ENCODE results near the gene DHH. TPM values are rescaled to one million over a fixed set of nuclear protein-coding genes. Genes with fewer than 3 reads are reported as not detected.

Gene DHH
- total and polyA plus RNA-seq, 9 of the 15 experiments (the other 6 are each of a cell fraction or from before 2014, with no cell fraction given): 0.07 to 2.6 (median 0.54) TPM

DNA sequence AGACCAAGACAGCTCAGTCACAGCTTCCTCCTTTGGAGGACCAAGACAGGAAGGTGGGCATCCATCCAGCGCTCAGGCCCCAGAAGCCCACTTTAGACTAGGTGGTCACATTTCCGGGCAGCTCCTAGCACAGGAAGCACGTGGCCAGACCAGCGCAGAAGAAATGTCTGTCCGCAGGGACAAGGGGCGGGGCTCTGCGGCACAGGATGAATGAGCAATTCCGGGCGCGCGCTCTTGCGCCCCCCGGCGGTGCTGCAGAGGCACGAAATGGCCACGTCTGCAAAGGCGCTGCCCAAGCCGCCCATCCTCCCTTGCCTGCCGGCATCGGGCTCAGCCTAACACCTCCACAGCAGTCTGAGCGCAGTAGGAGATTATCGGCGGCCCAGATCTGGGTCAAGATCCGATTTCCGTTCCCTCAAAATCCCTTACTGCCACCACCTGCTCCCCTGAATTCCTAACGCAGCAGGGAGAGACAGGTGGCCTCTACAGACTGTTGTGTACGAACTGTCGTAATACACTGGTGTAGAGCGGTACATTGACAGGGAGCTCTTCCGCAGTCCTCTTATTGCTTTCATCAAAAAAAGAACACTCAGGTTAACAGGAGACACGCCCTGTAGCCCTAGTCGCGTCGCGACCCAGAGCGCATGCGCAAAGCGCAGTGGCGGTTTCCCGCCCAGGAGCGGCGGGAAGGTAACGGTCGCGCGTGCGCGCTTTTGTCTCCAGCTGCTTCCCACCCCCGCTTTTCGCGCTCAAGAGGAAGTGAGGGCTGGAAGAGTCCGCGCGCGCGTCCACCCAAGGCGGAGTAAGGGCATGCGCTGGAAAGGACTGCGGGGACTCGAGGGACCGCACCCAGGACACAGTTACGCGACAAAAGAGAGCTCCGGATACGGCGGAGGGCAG lies 35.8 kb upstream of the DHH start (continued):
- TF ChIP-seq XRCC4 (IDR thresholded peaks at IDR 0.05; ENCODE audit: extremely low read depth, insufficient read depth, insufficient read length) (no peak), CAMTA2 (CRISPR knock-in tag; conservative IDR thresholded peaks at IDR 0.05) (no peak), FOXA1 (IDR thresholded peaks at IDR 0.05; ENCODE audit: borderline replicate concordance) (no peak), HDAC2 (IDR thresholded peaks at IDR 0.05) (peak; percentile 91; the same call in 1 of the 2 replicates), SAFB (IDR thresholded peaks at IDR 0.05; ENCODE audit: borderline replicate concordance, low read depth, low read length) (peak; percentile 34; the same call in 1 of the 2 replicates), NFATC3 (IDR thresholded peaks at IDR 0.05) (no peak; the same call in 1 of the 2 replicates), HNRNPK (IDR thresholded peaks at IDR 0.05; ENCODE audit: low read depth, low read length, poor library complexity, severe bottlenecking) (no peak), MTA1 (IDR thresholded peaks at IDR 0.05; ENCODE audit: borderline replicate concordance) (no peak), GABPB2 (CRISPR knock-in tag; conservative IDR thresholded peaks at IDR 0.05) (no peak), IRF2 (CRISPR knock-in tag; IDR thresholded peaks at IDR 0.05) (no peak), RFX1 (IDR thresholded peaks at IDR 0.05) (no peak), RB1 (IDR thresholded peaks at IDR 0.05; ENCODE audit: low read depth) (peak; percentile 99), ZNF175 (CRISPR knock-in tag; IDR thresholded peaks at IDR 0.05; ENCODE audit: low read depth) (no peak; the same call in 1 of the 2 replicates)
- TF ChIP-seq, protein P1, sequence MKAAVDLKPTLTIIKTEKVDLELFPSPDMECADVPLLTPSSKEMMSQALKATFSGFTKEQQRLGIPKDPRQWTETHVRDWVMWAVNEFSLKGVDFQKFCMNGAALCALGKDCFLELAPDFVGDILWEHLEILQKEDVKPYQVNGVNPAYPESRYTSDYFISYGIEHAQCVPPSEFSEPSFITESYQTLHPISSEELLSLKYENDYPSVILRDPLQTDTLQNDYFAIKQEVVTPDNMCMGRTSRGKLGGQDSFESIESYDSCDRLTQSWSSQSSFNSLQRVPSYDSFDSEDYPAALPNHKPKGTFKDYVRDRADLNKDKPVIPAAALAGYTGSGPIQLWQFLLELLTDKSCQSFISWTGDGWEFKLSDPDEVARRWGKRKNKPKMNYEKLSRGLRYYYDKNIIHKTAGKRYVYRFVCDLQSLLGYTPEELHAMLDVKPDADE (conservative IDR thresholded peaks at IDR 0.05; ENCODE audit: control insufficient read depth, low read depth, low read length): peak; percentile 87; the same call in 1 of the 2 replicates
- TF ChIP-seq, protein P2, sequence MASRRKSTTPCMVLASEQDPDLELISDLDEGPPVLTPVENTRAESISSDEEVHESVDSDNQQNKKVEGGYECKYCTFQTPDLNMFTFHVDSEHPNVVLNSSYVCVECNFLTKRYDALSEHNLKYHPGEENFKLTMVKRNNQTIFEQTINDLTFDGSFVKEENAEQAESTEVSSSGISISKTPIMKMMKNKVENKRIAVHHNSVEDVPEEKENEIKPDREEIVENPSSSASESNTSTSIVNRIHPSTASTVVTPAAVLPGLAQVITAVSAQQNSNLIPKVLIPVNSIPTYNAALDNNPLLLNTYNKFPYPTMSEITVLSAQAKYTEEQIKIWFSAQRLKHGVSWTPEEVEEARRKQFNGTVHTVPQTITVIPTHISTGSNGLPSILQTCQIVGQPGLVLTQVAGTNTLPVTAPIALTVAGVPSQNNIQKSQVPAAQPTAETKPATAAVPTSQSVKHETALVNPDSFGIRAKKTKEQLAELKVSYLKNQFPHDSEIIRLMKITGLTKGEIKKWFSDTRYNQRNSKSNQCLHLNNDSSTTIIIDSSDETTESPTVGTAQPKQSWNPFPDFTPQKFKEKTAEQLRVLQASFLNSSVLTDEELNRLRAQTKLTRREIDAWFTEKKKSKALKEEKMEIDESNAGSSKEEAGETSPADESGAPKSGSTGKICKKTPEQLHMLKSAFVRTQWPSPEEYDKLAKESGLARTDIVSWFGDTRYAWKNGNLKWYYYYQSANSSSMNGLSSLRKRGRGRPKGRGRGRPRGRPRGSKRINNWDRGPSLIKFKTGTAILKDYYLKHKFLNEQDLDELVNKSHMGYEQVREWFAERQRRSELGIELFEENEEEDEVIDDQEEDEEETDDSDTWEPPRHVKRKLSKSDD (conservative IDR thresholded peaks at IDR 0.05; ENCODE audit: low read length): peak; percentile 83
- TF ChIP-seq, protein P3, sequence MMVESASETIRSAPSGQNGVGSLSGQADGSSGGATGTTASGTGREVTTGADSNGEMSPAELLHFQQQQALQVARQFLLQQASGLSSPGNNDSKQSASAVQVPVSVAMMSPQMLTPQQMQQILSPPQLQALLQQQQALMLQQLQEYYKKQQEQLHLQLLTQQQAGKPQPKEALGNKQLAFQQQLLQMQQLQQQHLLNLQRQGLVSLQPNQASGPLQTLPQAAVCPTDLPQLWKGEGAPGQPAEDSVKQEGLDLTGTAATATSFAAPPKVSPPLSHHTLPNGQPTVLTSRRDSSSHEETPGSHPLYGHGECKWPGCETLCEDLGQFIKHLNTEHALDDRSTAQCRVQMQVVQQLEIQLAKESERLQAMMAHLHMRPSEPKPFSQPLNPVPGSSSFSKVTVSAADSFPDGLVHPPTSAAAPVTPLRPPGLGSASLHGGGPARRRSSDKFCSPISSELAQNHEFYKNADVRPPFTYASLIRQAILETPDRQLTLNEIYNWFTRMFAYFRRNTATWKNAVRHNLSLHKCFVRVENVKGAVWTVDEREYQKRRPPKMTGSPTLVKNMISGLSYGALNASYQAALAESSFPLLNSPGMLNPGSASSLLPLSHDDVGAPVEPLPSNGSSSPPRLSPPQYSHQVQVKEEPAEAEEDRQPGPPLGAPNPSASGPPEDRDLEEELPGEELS (CRISPR knock-in tag; IDR thresholded peaks at IDR 0.05; ENCODE audit: borderline replicate concordance): no peak
- TF ChIP-seq, protein P4, sequence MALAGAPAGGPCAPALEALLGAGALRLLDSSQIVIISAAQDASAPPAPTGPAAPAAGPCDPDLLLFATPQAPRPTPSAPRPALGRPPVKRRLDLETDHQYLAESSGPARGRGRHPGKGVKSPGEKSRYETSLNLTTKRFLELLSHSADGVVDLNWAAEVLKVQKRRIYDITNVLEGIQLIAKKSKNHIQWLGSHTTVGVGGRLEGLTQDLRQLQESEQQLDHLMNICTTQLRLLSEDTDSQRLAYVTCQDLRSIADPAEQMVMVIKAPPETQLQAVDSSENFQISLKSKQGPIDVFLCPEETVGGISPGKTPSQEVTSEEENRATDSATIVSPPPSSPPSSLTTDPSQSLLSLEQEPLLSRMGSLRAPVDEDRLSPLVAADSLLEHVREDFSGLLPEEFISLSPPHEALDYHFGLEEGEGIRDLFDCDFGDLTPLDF (CRISPR knock-in tag; IDR thresholded peaks at IDR 0.05): peak; percentile 100
